T-helper 9 cell (primary cell): Measurements from ENCODE around the gene MTX3.

Experiments used
- DNase-seq: peaks from one replicate; pipeline ENCODE4 v3.0.0-alpha.2; 2020

MTX3 gene

GRCh38 chr5:79982136-79982535 is 8.9 kb downstream of the MTX3 start:
- DNase-seq = no peak

GRCh38 chr5:79976759-79977515 is 14.1 kb downstream of the MTX3 start:
- no peak for DNase-seq

- DNase-seq = no peak
Measured at GRCh38 chr5:79975422-79975821, 15.6 kb downstream of the MTX3 start.

- DNase-seq = no peak
Measured at GRCh38 chr5:79974886-79975285, 16.2 kb downstream of the MTX3 start.

- DNase-seq = no peak
Measured at GRCh38 chr5:79973996-79974395, 17.1 kb downstream of the MTX3 start.

- no peak for DNase-seq
Measured at GRCh38 chr5:79973511-79973910, 17.6 kb downstream of the MTX3 start.

- no peak for DNase-seq
Measured at GRCh38 chr5:79971156-79971555, 19.9 kb downstream of the MTX3 start.

- no peak for DNase-seq
Measured at GRCh38 chr5:79966448-79966847, 24.6 kb downstream of the MTX3 start.

GRCh38 chr5:79964136-79964535 is 26.9 kb downstream of the MTX3 start:
- DNase-seq = no peak

- no peak for DNase-seq
Measured at GRCh38 chr5:79963261-79964061, 27.6 kb downstream of the MTX3 start.

- no peak for DNase-seq
Measured at GRCh38 chr5:79962575-79963222, 28.4 kb downstream of the MTX3 start.

GRCh38 chr5:79961716-79962574 is 29.1 kb downstream of the MTX3 start:
- no peak for DNase-seq

GRCh38 chr5:79959407-79959806 is 31.7 kb downstream of the MTX3 start:
- no peak for DNase-seq

GRCh38 chr5:79955941-79956670 is 35.0 kb downstream of the MTX3 start:
- DNase-seq = no peak

GRCh38 chr5:79955356-79955895 is 35.6 kb downstream of the MTX3 start:
- DNase-seq = no peak

GRCh38 chr5:79954620-79955019 is 36.4 kb downstream of the MTX3 start:
- DNase-seq = no peak

- no peak for DNase-seq
Measured at GRCh38 chr5:79947567-79947966, 43.5 kb downstream of the MTX3 start.

GRCh38 chr5:79938468-79938867 is 52.6 kb downstream of the MTX3 start:
- no peak for DNase-seq

GRCh38 chr5:79936646-79937216 is 54.3 kb downstream of the MTX3 start:
- no peak for DNase-seq

- no peak for DNase-seq
Measured at GRCh38 chr5:79936002-79936645, 54.9 kb downstream of the MTX3 start.

- DNase-seq = no peak
Measured at GRCh38 chr5:79934681-79935080, 56.4 kb downstream of the MTX3 start.
